GM18526 (cell line): Measurements from ENCODE around the gene S100A9.

ENCODE experiments used
- POLR2A ChIP-seq: IDR thresholded peaks from 3 replicates; pipeline ENCODE4 v1.6.1; 2011; ENCODE audit not compliant: insufficient read length; ENCODE audit errors: extremely low read depth

The S100A9 gene

DNA sequence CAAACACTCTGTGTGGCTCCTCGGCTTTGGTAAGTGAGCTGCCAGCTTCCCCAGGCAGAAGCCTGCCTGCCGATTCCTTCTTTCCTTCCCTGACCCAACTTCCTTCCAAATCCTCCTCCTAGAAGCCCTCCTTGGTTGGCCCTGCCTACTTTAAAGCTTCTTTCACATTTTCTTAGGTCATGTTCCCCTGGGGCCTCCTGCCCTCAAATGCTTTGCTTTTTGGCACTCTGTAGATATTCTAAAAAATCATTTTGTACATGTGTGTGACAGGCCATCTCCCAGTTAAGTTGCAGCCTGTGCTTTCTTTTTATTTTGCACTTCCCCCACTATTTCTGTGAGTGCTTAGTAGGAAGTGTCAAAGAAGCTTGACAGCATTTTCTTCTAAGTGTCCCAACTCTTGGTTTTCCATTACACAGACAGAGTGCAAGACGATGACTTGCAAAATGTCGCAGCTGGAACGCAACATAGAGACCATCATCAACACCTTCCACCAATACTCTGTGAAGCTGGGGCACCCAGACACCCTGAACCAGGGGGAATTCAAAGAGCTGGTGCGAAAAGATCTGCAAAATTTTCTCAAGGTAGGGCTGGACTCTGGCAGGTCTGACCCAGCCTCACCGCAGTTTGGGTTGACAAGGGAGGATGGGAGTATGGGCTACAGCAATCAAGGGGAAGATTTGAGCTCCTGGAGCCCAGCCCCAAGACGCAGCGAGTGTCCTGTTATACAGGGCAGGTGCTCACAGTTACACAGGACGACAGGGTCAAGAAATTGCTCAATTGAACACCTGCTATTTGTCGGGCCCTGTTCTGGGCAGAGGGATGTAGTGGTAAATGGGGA, at the start of gene S100A9:
TSS of gene S100A9 (plus strand) at position 2 of the 838 bp plus-strand sequence. CDS start at position 432, 430 bp downstream.
- TF ChIP-seq POLR2A, result no peak

DNA sequence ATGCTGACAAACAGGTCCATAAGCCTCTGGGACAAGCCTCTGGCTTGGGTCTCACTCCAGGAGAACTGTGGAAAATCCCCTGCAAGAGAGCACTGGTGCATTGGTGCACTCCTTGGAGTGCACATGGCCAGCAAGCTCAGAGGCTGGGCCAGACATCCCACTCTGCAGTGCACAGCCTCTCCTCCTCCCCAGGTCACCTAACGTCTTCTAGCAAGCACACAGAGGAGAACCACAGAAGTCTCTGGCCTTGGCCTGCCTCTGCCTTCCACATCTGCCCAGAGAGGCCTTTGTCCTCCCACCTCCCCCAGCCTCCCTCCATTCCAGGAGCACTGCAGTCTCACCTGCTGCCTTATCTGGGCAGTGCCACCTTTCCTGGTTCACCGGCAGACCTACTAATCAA, 49.1 kb upstream of the S100A9 start:
- no peak for TF ChIP-seq POLR2A

DNA sequence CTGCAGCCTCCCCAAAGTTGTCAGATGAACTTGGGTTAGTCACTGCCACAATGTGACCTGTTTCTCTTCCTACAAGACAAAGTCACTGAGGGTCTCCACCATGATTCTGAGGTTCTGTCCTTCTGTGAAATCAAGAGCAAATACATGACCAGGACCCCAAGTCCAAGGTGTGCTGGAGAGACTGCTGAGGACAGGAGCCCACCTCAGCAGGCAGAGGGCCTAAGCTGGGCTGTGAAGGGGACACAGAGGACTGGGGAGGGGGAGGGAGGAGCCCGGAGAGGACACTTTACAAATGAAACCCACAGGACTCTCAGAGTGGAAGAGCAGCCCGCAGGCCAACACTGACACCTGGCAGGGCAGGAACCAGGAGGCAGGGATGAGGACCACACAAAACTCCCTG, 48.2 kb upstream of the S100A9 start:
- no peak for TF ChIP-seq POLR2A

DNA sequence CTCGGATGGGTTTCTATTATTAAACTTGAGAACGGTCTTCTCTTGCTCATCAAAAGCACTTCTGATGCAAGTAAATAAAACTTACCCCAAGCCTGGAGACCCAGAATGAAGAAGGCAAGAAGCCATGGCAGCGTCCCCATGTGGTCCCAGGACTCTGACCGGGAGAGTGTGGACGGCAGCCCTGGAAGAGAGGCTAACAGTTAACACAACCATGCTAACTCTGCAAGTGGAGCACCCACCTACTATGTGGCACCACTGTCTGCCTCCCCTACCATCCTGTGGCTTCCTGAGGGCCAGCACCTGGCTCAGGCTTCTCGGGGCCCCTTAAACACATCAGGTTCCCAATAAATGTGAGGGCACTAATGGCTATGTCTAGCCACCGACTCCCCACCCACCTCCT, 47.1 kb upstream of the S100A9 start:
- no peak for TF ChIP-seq POLR2A

DNA sequence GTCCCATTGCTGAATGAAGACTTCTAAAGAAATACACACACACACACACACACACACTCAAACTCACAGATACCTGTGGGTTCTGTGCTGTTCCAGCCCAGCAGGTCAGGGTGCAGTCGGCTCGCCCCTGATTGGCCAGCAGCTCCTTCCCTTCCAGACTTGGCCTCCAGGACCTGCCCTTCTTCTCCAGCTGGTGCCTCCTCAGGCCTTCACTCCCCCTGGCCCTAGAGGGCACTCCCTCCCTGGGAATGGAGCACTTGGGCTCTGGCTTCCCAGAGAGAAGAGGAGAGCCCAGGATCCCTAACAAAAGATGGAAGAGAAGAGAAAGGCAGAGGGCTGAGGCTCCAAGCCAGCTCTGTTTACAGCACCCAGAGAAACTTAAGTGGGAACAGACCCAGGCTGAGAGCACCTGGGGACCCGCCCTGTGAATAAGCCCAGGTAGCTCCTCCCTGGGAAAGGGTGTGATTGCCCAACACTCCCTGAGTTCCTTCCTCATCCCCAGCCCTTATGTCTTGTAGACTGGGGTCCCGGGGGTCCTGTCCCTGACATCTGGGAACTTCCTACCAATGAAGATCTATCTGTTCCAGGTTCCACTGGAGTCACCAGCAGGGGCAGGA, 45.0 kb upstream of the S100A9 start, which contains the start of gene PGLYRP3:
TSS of gene PGLYRP3 (minus strand) at position 383 of the 617 bp plus-strand sequence. CDS start 2,287 bp downstream, outside the sequence.
- TF ChIP-seq POLR2A, result no peak

DNA sequence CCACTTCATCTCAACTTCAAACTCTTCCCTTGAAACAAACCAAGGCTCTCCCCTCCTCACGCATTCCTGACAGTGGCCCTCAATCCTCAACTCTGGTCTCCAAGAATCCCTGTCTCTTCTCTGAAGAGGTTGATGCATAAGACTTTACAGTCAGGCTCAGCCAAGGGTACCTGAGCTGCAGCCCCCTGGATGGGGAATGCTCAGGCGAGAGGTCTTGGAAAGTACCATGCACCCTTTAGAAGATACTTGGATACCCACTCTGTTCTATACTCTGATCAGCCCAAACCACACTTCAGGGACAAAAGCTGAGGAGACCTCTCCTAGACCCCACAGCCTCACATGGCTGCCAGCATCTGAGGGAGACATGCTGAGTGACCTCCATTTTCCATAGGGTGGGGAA, 44.4 kb upstream of the S100A9 start:
- TF ChIP-seq POLR2A, result no peak

DNA sequence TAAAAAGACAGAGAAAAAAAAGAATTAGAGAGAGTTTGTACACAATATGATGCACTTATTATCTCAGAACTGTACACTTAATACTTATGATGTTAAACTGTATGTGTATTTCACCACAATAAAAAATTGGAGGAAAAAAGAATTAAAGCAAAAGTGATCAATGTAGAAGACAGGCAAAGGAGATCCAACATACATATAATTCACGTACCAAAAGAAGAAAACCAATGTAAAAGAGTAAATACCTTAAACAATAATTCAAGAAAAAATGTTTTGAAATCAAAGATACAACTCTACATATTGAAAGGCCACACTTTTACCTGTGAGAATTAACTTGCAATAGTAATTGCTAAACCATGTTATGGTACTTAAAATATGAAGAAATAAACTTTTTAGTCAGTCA, 35.1 kb upstream of the S100A9 start:
- TF ChIP-seq POLR2A, result no peak

DNA sequence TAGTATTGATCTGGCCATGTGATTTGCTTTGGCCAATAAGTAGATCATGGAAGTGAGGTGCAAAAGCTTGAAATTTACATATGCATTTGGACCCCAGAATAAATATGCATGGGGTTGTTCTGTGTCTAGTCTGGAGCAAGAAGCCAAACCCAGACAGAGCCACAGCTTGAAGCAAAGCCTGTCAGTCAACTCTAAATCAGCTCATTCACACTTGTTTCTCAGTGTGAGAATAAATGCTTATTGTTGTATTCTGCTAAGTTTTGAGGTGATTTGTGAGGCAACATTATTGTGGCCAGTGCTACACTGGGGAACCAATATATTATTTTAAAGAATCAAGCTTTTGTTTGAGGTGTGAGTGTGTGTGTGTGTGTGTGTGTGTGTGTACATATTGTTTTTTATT, 32.7 kb upstream of the S100A9 start:
- no peak for TF ChIP-seq POLR2A

DNA sequence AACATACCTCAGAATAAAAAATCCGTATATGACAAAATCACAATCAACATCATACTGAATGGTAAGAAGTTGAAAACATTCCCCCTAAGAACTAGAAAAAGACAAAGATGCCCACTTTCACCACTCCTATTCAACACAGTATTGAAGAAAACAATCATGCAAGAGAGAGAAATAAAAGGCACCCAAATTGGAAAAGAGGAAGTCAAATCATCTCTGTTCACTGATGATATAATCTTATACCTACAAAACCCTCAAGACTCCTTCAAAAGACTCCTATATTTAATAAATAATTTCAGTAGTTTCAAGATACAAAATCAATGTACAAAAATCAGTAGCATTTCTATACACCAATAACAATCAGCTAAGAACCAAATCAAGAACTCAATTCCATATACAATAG, 23.8 kb upstream of the S100A9 start:
- TF ChIP-seq POLR2A, result no peak

DNA sequence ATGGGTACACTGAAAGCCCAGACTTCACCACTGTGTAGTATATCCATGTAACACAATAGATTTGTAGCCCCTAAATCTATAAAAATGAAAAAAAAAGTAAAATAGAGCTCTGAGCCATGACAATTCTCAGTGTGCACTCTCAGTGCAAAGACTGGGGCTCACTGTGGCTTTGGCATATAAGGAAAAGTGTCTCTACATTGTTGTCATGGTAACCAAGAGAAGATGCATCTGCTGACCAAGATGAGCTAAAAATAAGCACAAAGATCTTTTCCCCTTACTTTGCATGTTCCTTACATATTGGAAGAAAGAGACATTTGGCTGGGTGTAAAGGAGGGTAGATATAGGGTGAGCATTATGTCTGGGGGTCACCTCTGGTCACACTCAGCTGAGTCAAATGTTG, 21.0 kb upstream of the S100A9 start:
- no peak for TF ChIP-seq POLR2A

DNA sequence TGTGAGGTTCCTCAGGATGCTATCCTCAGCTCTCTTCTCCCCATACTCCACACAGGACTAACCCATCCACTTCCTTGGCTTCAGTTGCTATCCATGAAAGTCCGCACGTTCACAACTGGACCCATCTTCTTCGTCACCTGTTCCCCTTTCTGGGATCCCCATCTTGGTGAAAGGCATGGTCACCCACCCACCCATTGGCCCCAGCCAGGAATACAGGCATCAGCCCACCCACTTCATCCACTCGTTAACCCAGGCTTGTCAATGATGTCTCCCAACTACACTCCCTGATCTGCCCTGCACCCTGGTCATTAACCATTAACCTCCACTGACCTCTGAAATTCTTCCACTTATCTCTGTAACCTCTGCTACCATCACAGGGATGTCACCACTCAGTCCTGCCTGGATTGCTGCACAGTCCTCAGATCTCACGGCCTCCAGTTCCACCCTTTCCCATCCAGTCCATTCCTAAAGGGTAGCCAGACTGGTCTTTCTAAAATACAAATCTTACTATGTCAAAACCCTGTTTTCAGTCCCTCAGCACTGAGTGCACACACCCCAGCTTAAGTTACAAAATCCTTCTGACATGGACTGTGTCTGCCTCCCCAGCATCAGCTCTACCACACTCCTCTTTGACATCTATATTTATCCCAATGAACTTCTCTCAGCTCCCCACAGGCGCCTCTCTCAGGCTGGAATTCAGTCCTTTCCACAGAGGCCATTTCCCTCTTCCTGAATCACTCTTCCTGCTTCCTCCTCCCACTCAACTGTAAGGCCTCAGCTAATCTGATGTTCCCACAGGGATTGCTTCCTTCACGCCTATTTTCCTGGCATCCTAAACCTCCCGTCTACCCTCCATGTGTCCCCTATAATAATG, 19.4 kb upstream of the S100A9 start:
- no peak for TF ChIP-seq POLR2A

DNA sequence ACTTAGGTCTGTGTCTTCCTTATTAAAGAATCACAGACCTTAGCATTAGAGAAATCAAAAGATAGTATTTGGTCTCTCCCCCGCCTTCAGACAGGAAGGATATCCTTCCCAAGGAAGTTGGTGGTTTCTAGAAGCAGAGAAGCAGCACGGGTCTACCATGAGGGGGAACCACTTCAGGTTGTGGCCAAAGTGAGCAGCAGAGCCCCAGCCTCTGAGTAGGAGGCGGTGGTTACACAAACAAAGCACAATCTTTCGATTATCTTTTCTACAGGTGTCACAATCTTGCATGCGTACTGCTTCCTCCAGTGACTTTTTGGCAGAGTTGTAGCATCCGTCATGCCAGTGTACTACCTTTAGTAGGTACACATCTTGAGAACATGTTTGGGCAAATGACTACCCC, 17.9 kb upstream of the S100A9 start:
- TF ChIP-seq POLR2A, result no peak

DNA sequence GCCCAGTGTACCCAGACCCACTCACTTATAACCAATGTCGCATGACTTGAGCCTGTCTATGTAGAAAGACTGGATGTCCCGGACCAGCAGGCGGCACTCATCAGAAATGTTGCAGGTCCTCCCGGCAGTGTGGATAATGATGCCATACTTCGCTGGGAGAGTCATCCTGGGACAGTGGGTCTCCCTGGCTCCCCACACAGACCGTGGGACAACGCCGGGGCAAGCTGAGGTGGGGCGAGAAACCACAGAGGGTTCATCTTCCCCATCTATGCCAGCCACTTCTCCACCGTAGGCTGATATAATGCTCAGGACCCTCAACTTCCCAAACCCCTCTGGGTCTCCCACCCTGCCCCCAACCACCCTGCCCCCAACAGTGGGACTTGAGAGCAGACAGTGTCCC, 17.3 kb upstream of the S100A9 start:
- no peak for TF ChIP-seq POLR2A

DNA sequence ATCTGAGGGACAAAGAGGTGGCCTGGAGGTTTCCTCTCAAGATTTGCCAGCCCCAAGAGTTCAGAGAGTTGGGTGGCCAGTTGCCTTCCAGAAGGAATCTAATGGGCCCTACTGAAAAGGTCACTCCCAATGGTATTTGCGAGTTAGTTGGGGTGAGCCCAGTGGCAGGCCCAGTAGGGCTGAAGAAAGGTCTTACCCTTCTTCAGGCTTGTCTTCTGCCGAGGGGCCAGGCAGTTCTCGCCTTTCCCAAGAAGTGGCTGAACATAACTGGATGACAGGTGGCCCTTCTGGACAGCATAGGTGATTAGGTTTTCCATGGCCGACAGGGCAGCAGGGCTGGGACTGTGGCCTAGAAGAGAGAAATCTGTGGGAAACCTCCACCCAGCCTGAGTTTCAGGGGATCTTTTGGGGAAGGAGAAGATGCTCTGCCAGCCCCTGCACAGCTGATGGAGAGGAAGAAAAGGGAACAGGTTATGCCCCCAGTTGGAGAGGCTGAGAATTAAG, 16.2 kb upstream of the S100A9 start:
- TF ChIP-seq POLR2A, result no peak

DNA sequence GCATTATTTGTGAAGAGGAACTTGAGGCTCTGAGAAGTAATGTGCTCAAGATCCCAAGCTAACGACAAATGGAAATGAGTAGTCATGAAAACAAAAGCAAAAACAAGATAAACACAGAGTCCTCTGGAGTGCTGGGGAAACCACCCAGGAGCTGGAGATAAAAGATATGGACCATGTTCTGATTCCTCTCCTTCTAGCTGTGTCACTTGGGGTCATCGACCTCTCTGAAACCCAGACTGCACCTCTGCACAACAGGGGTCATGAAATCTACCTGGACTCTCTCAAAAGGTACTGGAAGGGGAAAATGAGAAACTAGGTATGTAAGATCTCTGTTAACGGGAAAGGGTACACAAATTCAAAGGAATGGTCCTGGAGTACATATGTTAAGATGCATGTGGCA, 15.5 kb upstream of the S100A9 start:
- TF ChIP-seq POLR2A, result no peak

DNA sequence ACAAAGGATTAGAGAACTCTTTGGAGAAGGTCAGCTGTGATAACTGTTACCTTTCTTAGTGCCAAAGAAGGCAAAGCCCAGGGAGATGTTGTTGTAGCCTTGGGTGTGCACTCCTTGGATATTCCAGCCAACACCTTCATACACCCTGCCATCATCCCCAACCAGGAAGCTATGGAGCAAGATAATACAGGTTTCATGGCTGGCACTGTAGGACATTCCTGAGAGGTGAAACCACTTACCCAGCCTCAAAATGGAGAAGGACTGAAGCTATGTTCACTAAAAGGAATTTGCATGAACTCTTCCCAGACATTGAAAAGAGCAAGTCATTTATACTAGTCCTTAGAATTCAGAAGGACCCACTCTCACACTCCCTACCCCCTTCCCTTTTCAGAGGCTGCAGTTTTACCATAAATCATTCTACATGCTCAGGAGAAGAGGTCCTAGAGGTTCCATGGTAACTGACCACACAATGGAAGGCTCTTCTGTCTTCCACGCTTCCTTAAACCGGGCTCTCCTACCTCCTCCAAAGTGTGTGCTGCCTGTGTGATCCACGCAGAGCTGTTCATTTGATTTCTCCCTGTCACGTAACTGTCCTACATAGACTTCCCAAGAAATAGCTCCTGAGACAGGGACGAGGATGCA, 14.5 kb upstream of the S100A9 start:
- no peak for TF ChIP-seq POLR2A
